ENCODE results near the gene TMEM200B.

GRCh38 chr1:29164588-29164987, 40.9 kb upstream of the TMEM200B start:
- no peak for TF ChIP-seq POLR2A (IDR thresholded peaks at IDR 0.05; ENCODE audit: extremely low read depth, insufficient read length)
- TF ChIP-seq, protein P1, sequence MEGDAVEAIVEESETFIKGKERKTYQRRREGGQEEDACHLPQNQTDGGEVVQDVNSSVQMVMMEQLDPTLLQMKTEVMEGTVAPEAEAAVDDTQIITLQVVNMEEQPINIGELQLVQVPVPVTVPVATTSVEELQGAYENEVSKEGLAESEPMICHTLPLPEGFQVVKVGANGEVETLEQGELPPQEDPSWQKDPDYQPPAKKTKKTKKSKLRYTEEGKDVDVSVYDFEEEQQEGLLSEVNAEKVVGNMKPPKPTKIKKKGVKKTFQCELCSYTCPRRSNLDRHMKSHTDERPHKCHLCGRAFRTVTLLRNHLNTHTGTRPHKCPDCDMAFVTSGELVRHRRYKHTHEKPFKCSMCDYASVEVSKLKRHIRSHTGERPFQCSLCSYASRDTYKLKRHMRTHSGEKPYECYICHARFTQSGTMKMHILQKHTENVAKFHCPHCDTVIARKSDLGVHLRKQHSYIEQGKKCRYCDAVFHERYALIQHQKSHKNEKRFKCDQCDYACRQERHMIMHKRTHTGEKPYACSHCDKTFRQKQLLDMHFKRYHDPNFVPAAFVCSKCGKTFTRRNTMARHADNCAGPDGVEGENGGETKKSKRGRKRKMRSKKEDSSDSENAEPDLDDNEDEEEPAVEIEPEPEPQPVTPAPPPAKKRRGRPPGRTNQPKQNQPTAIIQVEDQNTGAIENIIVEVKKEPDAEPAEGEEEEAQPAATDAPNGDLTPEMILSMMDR (IDR thresholded peaks at IDR 0.05; ENCODE audit: low read depth, low read length), result no peak
- TF ChIP-seq, protein P2, sequence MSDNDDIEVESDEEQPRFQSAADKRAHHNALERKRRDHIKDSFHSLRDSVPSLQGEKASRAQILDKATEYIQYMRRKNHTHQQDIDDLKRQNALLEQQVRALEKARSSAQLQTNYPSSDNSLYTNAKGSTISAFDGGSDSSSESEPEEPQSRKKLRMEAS (IDR thresholded peaks at IDR 0.05; ENCODE audit: low read depth, low read length), result no peak

Measured in NB4 (cell line).